GM21528 (cell line): Measurements from ENCODE around the gene RHBDL3.
"Not testable (repeated sequence)": the region's sequence is repeated elsewhere in the genome, so short reads cannot be mapped to it uniquely, and the experiment has no call there.

Experiments
- ATAC-seq: cut with Tn5 transposase; IDR thresholded peaks from one replicate; pipeline ENCODE4 v1.9.1; 2021; ENCODE audit warnings: mild to moderate bottlenecking, moderate library complexity; ENCODE audit not compliant: unreplicated experiment, low FRiP score

RHBDL3 gene, protein sequence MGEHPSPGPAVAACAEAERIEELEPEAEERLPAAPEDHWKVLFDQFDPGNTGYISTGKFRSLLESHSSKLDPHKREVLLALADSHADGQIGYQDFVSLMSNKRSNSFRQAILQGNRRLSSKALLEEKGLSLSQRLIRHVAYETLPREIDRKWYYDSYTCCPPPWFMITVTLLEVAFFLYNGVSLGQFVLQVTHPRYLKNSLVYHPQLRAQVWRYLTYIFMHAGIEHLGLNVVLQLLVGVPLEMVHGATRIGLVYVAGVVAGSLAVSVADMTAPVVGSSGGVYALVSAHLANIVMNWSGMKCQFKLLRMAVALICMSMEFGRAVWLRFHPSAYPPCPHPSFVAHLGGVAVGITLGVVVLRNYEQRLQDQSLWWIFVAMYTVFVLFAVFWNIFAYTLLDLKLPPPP

DNA sequence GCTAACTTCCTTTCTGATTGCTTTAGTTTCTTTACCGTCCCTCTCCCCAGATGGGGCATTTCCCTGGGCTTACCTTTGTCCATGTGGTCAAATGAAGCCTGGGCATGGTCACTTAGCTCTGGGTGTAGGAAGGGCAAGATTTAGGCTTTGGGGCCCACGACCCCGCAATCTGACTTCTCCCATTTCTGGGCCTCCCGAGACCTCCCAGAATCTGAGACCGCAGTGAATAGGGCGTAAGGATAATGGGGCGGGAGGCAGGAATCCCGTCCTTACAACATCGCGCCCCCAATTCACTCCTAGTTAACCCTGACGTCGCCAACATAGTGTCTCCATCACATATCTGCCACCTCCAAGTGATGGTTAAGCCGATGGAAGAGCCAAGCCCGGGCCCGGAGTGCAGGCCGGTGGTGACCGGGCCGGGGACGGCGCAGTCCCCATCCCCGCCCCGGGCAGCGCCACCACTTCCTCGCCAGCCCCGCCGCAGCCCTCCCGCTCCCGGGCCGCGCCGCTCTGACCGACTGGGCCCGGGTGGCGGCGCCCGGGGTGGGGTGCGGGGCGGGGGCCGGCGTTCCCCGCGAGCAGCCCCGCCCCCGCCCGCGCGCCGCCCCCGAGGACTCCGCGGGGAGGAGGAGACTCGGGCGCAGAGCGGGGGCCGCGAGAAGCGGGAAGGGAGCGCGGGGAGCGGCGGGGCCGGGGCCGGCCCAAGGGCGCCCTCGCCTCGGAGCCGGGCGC, at the start of gene RHBDL3:
Gene RHBDL3 (plus strand): TSS at position 641 of the 732 bp plus-strand sequence. CDS start 358 bp downstream, outside the sequence.
- no peak for ATAC-seq

DNA sequence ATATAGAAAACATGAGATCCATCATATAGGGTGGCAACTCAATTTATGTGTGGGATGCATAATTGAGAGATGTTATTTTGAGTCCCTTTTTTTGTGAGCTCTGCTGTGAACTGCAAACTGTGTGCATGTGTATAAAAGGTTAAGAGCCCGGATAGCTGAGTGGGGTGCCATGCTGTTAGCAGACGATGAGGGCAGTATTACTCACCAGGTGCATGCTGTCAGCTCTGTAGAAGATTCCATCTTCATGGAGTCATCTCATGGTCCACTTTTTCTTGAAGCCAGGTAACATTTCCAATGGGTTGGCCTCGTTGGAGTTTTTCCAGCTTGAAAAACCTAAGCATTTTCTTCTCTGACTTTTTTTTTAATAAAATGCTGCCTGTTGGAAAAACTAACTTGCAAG, 43.0 kb upstream of the RHBDL3 start:
- no peak for ATAC-seq

DNA sequence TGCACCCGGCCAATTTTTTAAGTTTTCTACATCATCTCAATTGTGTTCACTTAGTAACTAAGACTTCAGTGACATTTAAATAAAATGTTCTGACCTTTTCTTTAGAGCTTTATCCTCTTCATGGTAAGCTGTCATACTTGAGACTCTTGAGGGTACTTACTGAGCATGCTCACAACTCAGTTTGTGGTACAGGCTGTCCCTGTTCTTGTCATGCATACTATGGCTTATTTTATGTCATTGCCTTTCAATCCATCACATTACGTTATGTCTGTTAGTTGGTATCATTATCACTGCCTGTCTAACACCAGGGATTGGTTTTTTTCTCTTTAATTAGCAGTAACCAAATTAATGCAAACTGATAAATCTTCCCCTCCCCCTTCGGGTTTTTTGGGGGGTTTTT, 41.9 kb upstream of the RHBDL3 start:
- ATAC-seq = no peak

DNA sequence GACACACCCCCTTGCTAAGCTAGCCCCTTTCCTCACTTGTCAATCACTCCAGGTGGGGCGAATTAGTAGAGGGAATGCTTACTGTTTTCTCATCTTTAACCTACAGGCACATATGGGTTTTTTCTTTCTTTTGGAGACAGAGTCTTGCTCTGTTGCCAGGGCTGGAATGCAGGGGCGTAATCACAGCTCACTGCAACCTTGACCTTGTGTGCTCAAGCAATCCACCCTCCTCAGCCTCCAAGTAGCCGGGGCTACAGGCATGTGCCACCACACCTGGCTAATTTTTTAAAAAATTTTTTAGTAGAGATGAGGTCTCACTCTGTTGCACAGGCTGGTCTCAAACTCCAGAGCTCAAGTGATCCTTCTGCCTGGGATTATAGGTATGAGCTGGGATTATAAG, 38.7 kb upstream of the RHBDL3 start:
- ATAC-seq = no peak

DNA sequence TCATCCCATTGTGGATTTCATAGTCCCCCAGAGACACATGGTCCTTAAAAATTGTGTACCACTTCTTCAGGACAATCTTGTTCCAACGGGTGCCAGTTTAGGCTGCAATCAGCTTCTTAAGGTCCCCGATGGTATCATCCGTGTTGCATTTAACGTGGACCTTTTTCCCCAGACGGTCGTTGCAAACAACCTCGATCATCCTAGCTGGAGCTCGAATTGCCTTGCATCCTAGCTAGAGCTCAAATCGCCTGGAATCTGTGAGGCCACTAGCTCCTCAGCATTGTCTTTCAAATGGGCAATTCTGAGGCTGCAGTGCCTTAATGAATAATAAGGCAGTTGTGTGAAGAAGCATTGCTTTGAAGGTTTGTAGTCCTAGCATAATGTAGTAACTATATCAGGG, 37.7 kb upstream of the RHBDL3 start:
- ATAC-seq = no peak

DNA sequence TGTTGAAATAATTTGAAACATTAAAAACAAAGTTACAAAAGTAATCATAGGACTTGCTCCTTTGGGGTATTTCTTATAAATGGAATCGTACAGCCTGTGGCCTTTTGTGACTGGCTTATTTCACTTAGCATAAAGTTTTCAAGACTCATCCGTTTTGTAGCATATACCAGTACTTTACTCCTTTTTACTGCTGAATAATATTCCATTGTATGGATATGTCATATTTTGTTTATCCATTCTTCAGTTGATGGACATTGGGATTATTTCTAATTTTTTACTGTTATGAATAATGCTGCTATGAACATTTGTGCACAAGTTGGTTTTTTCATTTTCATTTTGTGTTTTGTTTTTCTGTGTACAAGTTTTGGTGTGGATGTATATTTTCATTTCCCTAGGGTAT, 30.0 kb upstream of the RHBDL3 start:
- ATAC-seq = no peak

- no peak for ATAC-seq
These were observed 26.2 kb upstream of the RHBDL3 start for GRCh38 chr17:32239456-32239855.

- no peak for ATAC-seq
These were observed 24.9 kb upstream of the RHBDL3 start for GRCh38 chr17:32240750-32241149.

DNA sequence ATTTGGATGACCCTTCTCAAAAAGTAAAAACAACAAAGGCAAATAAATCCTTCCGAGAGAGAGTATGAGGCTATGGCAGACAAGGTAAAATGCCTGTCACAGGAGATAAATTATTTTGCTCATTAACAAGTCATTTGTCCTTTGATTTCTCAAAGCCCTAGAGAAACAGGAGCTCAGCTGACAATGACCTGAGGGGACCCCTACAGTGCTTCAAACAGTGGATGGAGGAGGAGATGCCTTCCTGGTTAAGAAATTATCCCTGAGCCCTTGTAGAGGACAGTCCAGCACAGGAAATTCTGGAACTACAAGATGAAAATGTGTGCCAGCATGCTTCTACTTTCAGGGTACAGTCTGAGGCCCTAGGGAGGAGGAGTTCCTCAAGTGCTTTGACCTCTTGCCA, 24.0 kb upstream of the RHBDL3 start:
- no peak for ATAC-seq

- ATAC-seq = no peak
These were observed 16.2 kb upstream of the RHBDL3 start for GRCh38 chr17:32249475-32249874.

DNA sequence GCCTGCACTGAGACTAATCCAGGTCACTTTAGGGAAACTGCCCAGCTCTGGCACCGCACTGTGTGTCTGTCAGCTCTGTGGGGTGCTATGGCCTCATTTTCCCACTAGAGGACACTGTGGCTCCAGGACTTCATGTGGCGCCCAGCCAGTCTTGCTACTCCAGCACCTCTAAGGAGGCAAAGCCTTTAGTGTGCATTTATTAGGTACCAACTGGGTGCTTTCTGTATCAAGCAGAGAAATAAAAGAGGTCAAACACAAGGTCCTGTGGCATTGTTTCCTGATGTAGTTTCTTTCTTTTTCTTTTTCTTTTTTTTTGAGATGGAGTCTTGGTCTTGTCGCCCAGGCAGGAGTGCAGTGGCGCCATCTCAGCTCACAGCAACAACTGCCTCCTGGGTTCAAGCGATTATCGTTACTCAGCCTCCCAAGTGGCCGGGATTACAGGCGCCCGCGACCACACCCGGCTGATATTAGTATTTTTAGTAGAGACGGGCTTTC, 12.5 kb upstream of the RHBDL3 start:
- peak; percentile 58 for ATAC-seq

GRCh38 chr17:32256012-32256700, 9.5 kb upstream of the RHBDL3 start:
- ATAC-seq = no peak

DNA sequence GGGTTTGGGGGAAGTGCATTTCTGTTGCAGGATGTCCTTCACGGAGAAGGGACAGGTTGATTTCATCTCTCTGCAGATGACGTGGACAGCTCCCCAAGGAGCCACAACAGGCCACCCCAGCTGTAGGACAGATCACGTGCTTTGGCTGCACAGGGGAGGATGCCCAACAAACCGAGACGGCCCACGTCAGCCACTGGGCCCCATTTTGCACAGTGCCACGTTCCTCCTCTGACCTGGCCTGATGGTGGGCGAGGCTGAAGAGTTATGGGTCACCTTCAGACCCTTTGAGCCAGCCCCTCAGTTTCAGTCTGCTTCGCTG, 9.0 kb upstream of the RHBDL3 start:
- ATAC-seq = no peak

- no peak for ATAC-seq
These were observed 7.1 kb upstream of the RHBDL3 start for GRCh38 chr17:32258383-32259140.

- no peak for ATAC-seq
These were observed 6.0 kb upstream of the RHBDL3 start for GRCh38 chr17:32259586-32259985.

GRCh38 chr17:32261417-32261736, 4.3 kb upstream of the RHBDL3 start:
- no peak for ATAC-seq

DNA sequence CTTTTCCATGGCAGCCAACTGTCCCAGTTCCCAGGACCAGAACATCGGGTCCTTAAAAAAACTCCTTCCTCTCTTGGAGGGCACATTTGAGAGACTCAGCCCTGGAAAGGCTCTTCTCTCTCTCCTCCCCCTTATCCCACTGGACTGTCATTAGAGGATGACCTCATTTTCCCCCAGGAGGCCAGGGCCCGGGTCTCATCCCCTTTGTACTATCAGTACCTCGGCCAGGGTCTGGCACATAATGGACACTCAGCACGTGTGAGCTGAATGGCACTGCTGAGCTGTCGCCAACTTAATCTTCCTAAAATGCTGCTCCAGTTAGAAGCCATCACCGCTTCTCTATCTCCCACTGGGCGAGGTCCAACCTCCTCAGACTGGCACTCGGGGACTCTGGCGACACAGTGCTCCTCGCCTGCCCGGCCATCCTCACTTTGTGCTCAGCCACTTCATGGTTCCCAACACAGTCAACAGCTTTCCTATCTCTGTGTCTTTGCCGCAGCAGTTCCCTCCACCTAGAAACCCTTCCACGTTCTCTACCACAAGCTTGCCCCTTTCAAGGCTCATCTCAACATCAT, 3.6 kb upstream of the RHBDL3 start:
- ATAC-seq = no peak

DNA sequence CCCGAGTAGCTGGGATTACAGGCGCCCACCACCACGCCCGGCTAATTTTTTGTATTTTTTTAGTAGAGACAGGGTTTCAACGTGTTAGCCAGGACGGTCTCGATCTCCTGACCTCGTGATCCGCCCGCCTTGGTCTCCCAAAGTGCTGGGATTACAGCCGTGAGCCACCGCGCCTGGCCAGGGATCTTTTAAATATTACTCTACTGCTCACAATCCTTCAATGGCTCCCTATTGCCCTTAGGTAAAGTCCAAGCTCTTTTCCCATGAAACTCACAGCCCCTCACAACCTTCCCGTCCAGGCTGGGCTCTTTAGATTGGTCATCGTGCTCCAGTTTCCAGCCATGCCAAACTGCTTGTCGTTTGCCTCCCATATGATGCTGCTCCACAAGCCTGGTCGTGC, 2.1 kb upstream of the RHBDL3 start:
- ATAC-seq = not testable (repeated sequence)

DNA sequence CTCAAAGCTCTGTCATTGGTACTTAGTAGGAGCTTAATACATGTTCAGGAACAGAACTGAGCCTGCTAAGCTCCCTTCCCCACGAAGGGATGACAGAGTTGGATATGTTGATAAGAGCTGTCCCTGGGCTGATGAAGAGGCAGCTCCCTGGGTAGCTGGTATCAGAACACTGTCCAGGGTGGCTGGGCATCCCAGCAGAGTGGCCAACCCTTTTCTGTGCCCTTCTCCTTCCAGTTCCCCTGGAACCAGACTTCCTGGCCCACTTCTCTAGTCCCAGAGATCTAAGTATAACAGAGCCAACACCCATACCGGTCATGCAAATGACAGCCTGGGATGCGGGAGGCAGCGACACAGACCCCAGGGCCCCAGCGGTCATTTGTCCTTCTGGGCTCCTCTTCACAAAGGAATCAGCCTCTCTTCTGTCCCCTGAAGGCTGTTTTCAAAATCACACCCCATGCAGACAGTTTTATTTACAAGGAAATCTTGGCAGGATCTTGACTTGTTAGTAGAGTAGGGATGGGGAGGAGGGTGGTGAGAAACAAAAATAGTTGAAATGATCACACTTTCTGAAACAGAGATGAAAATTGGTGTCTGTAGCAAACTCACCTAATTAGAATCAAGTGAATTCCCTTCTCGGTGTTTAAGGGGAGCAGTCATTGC, 1.4 kb upstream of the RHBDL3 start:
- no peak for ATAC-seq

- ATAC-seq = no peak
These were observed 825 bp upstream of the RHBDL3 start for GRCh38 chr17:32264823-32265191.
